A549 (cell line): ENCODE data around the gene TSPAN18. TPM values are rescaled to one million over a fixed set of nuclear protein-coding genes. Genes with fewer than 3 reads are reported as not detected.

Source experiments
- ATAC-seq, 2 experiments: fragments of 200-7000 bp in 1 of 2; fragments of >200 bp in 1 of 2; cut with Nextera tagmentation in 1 of 2; cut with Tn5 transposase in 1 of 2; 3 replicates each; pipeline versions ENCODE4 v1.8.0 to v1.9.1; 2018 to 2020; ENCODE audit warnings: mild to moderate bottlenecking in 1 of 2, moderate library complexity in 1 of 2
- CTCF ChIA-PET: fragments of 300-600 bp; sonication (Branson Sonifier 250); formaldehyde crosslinking; extraction: SDS; loops from one replicate; lab custom pipeline; 2021; ENCODE audit warnings: antibody characterized with exemption, inconsistent platforms; lab: Yijun Ruan, JAX
- POLR2A ChIA-PET: fragments of 350-600 bp; formaldehyde crosslinking; extraction: SDS; loops from one replicate; lab custom pipeline; 2021; ENCODE audit warnings: antibody characterized with exemption, inconsistent platforms; lab: Yijun Ruan, JAX
- DNase-seq, 2 experiments: peaks; one replicate each; pipeline versions ENCODE4 v3.0.0 to v3.0.0-alpha.2; 2011 to 2016; ENCODE audit warnings: low read depth in 1 of 2, low spot score in 1 of 2
- FAIRE-seq: peaks from 2 replicates; lab custom pipeline; 2011; peaks lifted over from hg19 to GRCh38; lab: Jason Lieb, UNC
- H3K27ac ChIP-seq, 2 experiments: fragments of >200 bp; sonication (Bioruptor Twin); formaldehyde crosslinking; 3 replicates each; pipeline ENCODE4 v1.5.1; 2016 to 2017
- H3K4me1 ChIP-seq: fragments of >200 bp; sonication (Bioruptor Twin); formaldehyde crosslinking; 3 replicates; pipeline ENCODE4 v1.6.1; 2016
- H3K4me2 ChIP-seq: fragments of >200 bp; sonication (Bioruptor Twin); formaldehyde crosslinking; 3 replicates; pipeline ENCODE4 v1.6.1; 2016
- H3K4me3 ChIP-seq: fragments of >200 bp; sonication (Bioruptor Twin); formaldehyde crosslinking; 3 replicates; pipeline ENCODE4 v1.5.1; 2016
- H3K9me3 ChIP-seq: fragments of >200 bp; sonication (Bioruptor Twin); formaldehyde crosslinking; 3 replicates; pipeline ENCODE4 v1.6.1; 2016
- BHLHE40 ChIP-seq: IDR thresholded peaks from 2 replicates; pipeline ENCODE4 v1.6.1; 2012; ENCODE audit warnings: low read depth, low read length, inconsistent platforms
- EHMT2 ChIP-seq: fragments of 200-600 bp; sonication (generic); IDR thresholded peaks from 2 replicates; pipeline ENCODE4 v1.6.1; 2016; ENCODE audit warnings: antibody characterized with exemption, low read depth, mild to moderate bottlenecking, moderate library complexity
- EP300 ChIP-seq, 2 experiments: fragments of >200 bp; sonication (Bioruptor Twin); formaldehyde crosslinking; IDR thresholded peaks; 2 replicates in 1 of 2; 3 replicates in 1 of 2; pipeline ENCODE4 v1.6.1; 2016 to 2017
- ESRRA ChIP-seq: fragments of 150-350 bp; IDR thresholded peaks from 2 replicates; pipeline ENCODE4 v1.6.1; 2014; ENCODE audit warnings: mild to moderate bottlenecking, low read length, borderline replicate concordance
- GATA3 ChIP-seq: IDR thresholded peaks from 2 replicates; pipeline ENCODE4 v1.6.1; 2012; ENCODE audit warnings: borderline replicate concordance
- HDAC2 ChIP-seq: fragments of 200-600 bp; sonication (generic); IDR thresholded peaks from 2 replicates; pipeline ENCODE4 v1.6.1; 2016
- HEYL ChIP-seq: fragments of 250-450 bp; sonication (Bioruptor Pico); IDR thresholded peaks from 2 replicates; pipeline ENCODE4 v1.8.0; 2021; ENCODE audit warnings: mild to moderate bottlenecking, moderate library complexity
- HOXB13 ChIP-seq: fragments of 250-450 bp; sonication (Bioruptor Pico); IDR thresholded peaks from 2 replicates; pipeline ENCODE4 v1.5.0; 2020; ENCODE audit warnings: low read depth, mild to moderate bottlenecking, moderate library complexity
- JUN ChIP-seq, 2 experiments: fragments of >200 bp; sonication (Bioruptor Twin); formaldehyde crosslinking; IDR thresholded peaks; 2 replicates in 1 of 2; 3 replicates in 1 of 2; pipeline ENCODE4 v1.6.1; 2016 to 2017
- MAFK ChIP-seq: fragments of 450-650 bp; IDR thresholded peaks from 2 replicates; pipeline ENCODE4 v1.6.1; 2014; ENCODE audit not compliant: partially characterized antibody
- MAZ ChIP-seq: fragments of 150-350 bp; IDR thresholded peaks from 2 replicates; pipeline ENCODE4 v1.6.1; 2014; ENCODE audit warnings: antibody characterized with exemption, low read depth, low read length, borderline replicate concordance
- MYC ChIP-seq: IDR thresholded peaks from 2 replicates; pipeline ENCODE4 v1.6.1; 2012; ENCODE audit warnings: mild to moderate bottlenecking, inconsistent platforms, low read length, improper control_type of control experiment, borderline replicate concordance
- NPAS2 ChIP-seq: fragments of 250-450 bp; sonication (Bioruptor Pico); IDR thresholded peaks from 2 replicates; pipeline ENCODE4 v1.8.0; 2022; ENCODE audit warnings: mild to moderate bottlenecking, moderate library complexity, borderline replicate concordance
- RCOR1 ChIP-seq: fragments of 150-350 bp; IDR thresholded peaks from 2 replicates; pipeline ENCODE4 v1.6.1; 2014; ENCODE audit warnings: antibody characterized with exemption, low read length, low read depth
- SREBF2 ChIP-seq: fragments of 450-650 bp; IDR thresholded peaks from 2 replicates; pipeline ENCODE4 v1.6.1; 2014; ENCODE audit warnings: mild to moderate bottlenecking, moderate library complexity
- ZFP36 ChIP-seq: fragments of 450-650 bp; IDR thresholded peaks from 2 replicates; pipeline ENCODE4 v1.6.1; 2014; ENCODE audit warnings: borderline replicate concordance; ENCODE audit not compliant: partially characterized antibody
- ZNF302 ChIP-seq: fragments of 250-450 bp; sonication (Bioruptor Pico); IDR thresholded peaks from 2 replicates; pipeline ENCODE4 v1.9.0; 2021; ENCODE audit warnings: inconsistent platforms, mild to moderate bottlenecking, moderate library complexity
- WGBS: methylation state at CpG from one replicate; pipeline ENCODE4 v1.1.6; 2017; ENCODE audit errors: missing lambda C conversion rate; 5-methylcytosine and 5-hydroxymethylcytosine counted together
- polyA plus RNA-seq, 4 experiments: library from polyadenylated mRNA; depleted of rRNA in 3 of 4; stranded (reverse); fragments of >200 nt; fragmentation: RNase III in 1 of 4; extraction: RNeasy Plus Mini Kit Qiagen cat#74134 plus additional on column Dnase treatment in 1 of 4; gene quantifications; 2 replicates in 3 of 4; 3 replicates in 1 of 4; pipeline ENCODE4 v1.2.3, GENCODE V29; 2011 to 2017
- TF ChIP-seq, protein P1 (sequence below): fragments of >200 bp; sonication (Bioruptor Twin); formaldehyde crosslinking; IDR thresholded peaks from 2 replicates; pipeline ENCODE4 v1.6.1; 2016
- TF ChIP-seq, protein P2 (sequence below): fragments of 250-450 bp; sonication (Bioruptor Pico); IDR thresholded peaks from 2 replicates; pipeline ENCODE4 v1.5.0; 2021; ENCODE audit warnings: mild to moderate bottlenecking, moderate library complexity, borderline replicate concordance

Gene TSPAN18
- polyA plus RNA-seq, 2 of the 4 experiments (the other 2 are of a cell fraction), result 0.81 to 4.5 TPM

DNA sequence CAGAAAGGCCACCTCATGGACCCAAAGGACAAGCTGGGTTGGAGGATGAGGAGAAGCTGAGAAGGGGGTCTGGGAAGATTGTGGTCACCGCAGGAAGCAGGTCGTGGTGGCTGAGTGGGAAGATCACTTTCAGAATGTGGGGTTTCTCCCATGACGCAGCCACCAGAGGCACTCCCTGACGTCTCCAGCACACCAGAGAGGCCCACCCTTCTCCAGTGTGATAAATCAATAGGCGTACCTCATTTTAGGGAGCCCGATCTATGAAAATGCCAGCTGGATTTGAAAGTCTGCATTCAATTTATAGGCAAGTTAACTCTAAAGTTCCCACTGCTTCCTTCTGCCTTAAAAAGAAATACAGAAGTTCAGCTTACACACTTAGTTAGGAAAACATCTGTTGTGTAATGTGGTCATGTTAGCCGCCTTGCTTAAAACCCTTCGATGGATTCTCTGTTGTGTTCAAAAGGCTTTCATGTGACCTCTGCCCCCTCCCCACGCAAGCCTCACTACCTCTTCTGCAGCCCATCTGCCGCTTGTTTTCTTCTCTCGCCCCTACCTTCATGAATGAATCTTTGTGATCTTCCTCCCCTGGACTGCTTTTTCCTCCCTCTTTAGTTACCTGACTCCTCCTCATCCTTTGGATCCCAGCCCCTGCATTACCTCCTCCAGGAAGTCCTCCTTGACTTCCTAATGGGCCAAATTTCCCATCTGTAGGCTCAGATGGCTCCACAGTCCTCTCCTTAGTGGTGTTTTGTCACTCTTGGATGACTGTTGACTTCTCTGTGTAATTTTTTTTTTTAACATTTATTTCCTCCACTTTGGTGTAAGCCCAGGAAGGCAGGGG, 10.7 kb downstream of the TSPAN18 start:
- Histone ChIP-seq H3K4me2 (no peak overlapping the region), H3K4me1 (no peaks in the 10 kb centered on the region), H3K9me3 (no peaks in the 10 kb centered on the region), H3K4me3 (no peak overlapping the region), H3K27ac (no peak overlapping the region)
- FAIRE-seq (no peak), ATAC-seq (no peak), DNase-seq (no peak)
- CTCF ChIA-PET, result interaction anchor here (0.7 to 1.8 kb wide), 5 partner anchors 9 to 174 kb away, joined by 3 to 8 read pairs (median 3); no protein-coding TSS in a partner anchor
- WGBS, result 69% methylated on average over 11 of the region's 11 CpGs
- POLR2A ChIA-PET, result no interaction called here
- TF ChIP-seq ZFP36, result peak; percentile 53
- TF ChIP-seq, protein P1, sequence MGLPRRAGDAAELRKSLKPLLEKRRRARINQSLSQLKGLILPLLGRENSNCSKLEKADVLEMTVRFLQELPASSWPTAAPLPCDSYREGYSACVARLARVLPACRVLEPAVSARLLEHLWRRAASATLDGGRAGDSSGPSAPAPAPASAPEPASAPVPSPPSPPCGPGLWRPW, result no peak

DNA sequence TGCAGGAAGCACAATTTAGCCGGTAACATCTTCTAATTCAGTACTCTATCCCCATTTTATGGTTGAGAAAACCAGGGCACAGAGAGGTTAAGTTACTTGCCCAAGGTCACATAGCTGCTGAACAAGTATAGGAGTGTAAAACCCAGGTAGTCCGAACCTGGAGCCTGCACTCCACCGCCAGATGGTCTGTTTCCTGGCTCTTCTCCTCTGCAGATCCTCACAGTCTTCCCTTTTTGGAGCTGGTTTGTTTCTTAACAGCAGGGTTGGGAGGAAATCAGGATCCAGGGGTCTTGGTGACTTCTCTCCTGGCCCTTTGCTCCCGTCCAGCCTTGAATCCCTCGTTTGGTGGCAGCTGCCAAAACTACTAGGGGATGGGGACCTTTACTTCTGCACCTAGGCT, 12.0 kb downstream of the TSPAN18 start:
- 37% methylated on average over 5 of the region's 5 CpGs for WGBS
- Histone ChIP-seq H3K4me2 (no peak overlapping the region), H3K9me3 (no peaks in the 10 kb centered on the region), H3K4me3 (no peak overlapping the region), H3K27ac (no peak overlapping the region), H3K4me1 (no peaks in the 10 kb centered on the region)
- no peak for TF ChIP-seq GATA3
- no peak for TF ChIP-seq HDAC2
- TF ChIP-seq HOXB13 (CRISPR knock-in tag), result no peak
- TF ChIP-seq ZNF302 (CRISPR knock-in tag), result no peak
- no peak for TF ChIP-seq MYC
- no peak for TF ChIP-seq SREBF2
- CTCF ChIA-PET, result interaction anchor here (1.0 to 3.2 kb wide), 4 partner anchors 36 to 366 kb away, joined by 3 to 12 read pairs (median 6); no protein-coding TSS in a partner anchor
- POLR2A ChIA-PET, result no interaction called here
- DNase-seq (no peak), FAIRE-seq (no peak), ATAC-seq (no peak)

DNA sequence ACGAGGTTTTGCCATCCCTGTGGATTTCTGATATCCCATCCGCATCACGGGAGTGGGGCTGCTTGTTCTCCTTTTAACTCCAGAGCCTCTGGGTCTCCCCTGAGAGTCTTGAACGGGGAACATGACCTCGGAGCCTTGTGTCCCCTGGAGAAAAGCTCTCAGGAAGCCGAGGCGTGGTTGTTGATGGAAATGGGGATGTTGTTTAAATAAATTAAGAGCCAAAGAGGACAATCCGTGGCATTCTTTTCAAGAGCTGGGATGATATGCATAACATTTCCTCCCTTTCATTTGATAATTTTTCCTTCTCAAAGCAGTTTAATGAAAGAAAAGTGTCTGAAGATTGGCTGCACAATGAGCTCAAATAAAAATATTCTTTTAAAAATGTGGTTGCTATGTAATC, 14.2 kb downstream of the TSPAN18 start:
- no peak for FAIRE-seq
- no peak for DNase-seq
- Histone ChIP-seq H3K9me3 (no peaks in the 10 kb centered on the region), H3K4me1 (no peaks in the 10 kb centered on the region), H3K4me3 (no peak overlapping the region), H3K27ac (no peak overlapping the region), H3K4me2 (no peak overlapping the region)
- 41% methylated on average over 8 of the region's 8 CpGs for WGBS
- ChIA-PET POLR2A (no interaction called here), CTCF (interaction anchor here (1.0 to 3.2 kb wide), 6 partner anchors 10 to 166 kb away, joined by 3 to 12 read pairs (median 3); no protein-coding TSS in a partner anchor)
- no peak for ATAC-seq
- no peak for TF ChIP-seq JUN (IDR thresholded peaks at IDR 0.05)
- TF ChIP-seq MAFK, result no peak
- TF ChIP-seq ESRRA, result no peak
- no peak for TF ChIP-seq EHMT2
- TF ChIP-seq EP300 (IDR thresholded peaks at IDR 0.05), result no peak
- no peak for TF ChIP-seq MAZ
- no peak for TF ChIP-seq BHLHE40

DNA sequence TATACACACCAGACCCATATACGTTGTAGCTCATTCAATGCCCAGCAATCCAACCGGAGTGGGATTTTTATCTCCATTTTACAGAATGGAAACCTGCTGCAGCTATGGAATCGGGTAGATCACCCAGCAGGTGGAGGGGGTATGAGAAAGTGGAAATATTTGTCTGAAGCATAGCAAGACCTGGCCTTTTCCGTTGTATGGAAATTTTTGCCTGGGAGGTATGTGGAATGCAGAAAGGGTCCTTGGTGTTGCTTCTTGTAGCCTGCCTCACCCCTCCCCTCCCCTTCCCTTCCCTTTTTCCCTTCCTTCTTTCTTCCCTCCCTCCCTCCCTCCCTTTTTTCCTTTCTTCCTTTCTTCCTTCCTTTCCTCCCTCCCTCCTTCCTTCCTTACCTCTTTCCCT, 15.2 kb downstream of the TSPAN18 start:
- POLR2A ChIA-PET, result no interaction called here
- WGBS, result 66% methylated on average over 4 of the region's 4 CpGs
- no peaks in the 10 kb centered on the region for H3K4me1 ChIP-seq
- FAIRE-seq (no peak), ATAC-seq (no peak)
- no peaks in the 10 kb centered on the region for H3K9me3 ChIP-seq
- no peak overlapping the region for H3K27ac ChIP-seq
- TF ChIP-seq ZNF302 (CRISPR knock-in tag), result no peak
- TF ChIP-seq, protein P2, sequence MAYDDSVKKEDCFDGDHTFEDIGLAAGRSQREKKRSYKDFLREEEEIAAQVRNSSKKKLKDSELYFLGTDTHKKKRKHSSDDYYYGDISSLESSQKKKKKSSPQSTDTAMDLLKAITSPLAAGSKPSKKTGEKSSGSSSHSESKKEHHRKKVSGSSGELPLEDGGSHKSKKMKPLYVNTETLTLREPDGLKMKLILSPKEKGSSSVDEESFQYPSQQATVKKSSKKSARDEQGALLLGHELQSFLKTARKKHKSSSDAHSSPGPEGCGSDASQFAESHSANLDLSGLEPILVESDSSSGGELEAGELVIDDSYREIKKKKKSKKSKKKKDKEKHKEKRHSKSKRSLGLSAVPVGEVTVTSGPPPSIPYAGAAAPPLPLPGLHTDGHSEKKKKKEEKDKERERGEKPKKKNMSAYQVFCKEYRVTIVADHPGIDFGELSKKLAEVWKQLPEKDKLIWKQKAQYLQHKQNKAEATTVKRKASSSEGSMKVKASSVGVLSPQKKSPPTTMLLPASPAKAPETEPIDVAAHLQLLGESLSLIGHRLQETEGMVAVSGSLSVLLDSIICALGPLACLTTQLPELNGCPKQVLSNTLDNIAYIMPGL (CRISPR knock-in tag), result no peak
- TF ChIP-seq NPAS2 (CRISPR knock-in tag), result no peak
- no peak for TF ChIP-seq MYC
- no peak for TF ChIP-seq HEYL (CRISPR knock-in tag)
- no peak for TF ChIP-seq RCOR1
- TF ChIP-seq, all 56 proteins: peak for 0
- Histone ChIP-seq H3K4me3 (no peak overlapping the region), H3K4me2 (no peak overlapping the region)
- no peak for DNase-seq
- CTCF ChIA-PET, result interaction anchor here (1.0 to 3.2 kb wide), 6 partner anchors 11 to 169 kb away, joined by 3 to 12 read pairs (median 3); no protein-coding TSS in a partner anchor
